ENCODE data around the gene SPOP. TPM values are rescaled to one million over a fixed set of nuclear protein-coding genes. Genes with fewer than 3 reads are reported as not detected.

SPOP gene
- total RNA-seq, 4 donors from 2014 or later, result 33.7 to 73.5 (median 50.4) TPM

DNA sequence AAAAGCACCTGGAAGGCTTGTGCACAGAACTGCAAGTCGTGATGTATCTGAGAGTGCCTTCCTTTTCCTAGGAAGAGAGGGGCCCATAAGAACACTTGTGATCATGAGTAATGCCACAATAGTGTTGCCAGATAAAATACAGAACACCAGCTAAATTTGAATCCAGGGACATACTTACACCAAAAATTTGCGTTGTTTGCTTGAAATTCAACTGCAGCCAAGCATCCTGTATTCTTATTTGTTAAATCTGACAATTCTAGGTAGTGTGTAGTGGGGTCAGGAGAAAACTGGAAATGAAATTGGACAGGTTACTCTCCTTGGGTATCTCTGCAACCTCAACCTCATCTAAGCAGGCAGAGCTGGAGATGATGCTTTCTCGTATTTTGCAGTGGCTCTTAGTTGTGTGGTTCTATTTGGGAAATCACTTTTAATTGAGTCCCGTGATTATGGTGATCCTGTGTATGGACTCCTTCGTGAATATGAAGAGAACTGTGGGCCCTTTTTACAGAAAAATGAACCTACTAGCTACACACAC lies 17.9 kb upstream of the SPOP start:
- TF ChIP-seq, protein P1, sequence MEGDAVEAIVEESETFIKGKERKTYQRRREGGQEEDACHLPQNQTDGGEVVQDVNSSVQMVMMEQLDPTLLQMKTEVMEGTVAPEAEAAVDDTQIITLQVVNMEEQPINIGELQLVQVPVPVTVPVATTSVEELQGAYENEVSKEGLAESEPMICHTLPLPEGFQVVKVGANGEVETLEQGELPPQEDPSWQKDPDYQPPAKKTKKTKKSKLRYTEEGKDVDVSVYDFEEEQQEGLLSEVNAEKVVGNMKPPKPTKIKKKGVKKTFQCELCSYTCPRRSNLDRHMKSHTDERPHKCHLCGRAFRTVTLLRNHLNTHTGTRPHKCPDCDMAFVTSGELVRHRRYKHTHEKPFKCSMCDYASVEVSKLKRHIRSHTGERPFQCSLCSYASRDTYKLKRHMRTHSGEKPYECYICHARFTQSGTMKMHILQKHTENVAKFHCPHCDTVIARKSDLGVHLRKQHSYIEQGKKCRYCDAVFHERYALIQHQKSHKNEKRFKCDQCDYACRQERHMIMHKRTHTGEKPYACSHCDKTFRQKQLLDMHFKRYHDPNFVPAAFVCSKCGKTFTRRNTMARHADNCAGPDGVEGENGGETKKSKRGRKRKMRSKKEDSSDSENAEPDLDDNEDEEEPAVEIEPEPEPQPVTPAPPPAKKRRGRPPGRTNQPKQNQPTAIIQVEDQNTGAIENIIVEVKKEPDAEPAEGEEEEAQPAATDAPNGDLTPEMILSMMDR (IDR thresholded peaks at IDR 0.05), result no peak
- no peak for ATAC-seq (ENCODE audit: low FRiP score)
- no peak for DNase-seq (ENCODE audit: low spot score)

DNA sequence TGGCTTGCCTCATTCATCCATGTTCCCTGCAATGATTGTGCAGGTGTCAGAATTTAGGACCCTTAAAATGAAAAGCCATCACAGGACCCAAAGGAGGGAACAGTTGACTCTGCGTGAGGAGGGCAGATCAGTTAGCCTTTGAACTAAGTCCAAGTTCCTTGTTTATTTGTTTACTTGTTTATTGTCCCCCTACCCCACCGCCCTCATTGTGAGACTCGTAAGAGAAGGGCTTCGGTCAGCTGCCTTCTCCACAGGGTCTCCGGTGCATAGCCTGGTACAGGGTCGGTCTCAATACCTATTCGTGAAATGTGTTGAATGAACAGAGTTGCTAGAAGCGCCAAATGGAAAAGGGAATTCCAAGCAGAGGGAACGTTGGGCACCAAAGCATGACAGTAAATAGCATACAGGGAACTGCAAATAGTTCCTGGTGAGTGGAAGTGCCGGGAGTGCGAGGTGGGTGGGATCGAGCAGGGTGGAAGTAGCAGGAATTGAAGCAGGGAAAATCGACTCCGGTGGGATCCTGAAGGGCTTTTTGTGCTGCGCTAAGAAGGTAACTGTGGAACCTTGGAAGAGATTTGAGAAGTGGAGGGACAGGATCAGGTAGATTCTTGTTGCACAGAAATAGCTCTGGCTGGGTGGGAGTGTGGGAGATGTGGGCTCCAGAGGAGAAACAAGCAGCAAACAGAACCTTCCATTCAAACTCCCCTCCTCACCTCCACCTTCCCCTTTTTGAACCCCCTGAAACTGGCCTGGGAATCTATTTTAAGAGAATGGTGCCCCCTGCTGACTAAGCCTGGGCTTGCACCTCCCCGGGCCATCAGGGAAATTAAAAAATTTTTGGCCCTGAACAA lies 17.2 kb upstream of the SPOP start:
- ATAC-seq (ENCODE audit: low FRiP score), result no peak
- TF ChIP-seq, protein P1 (IDR thresholded peaks at IDR 0.05), result peak in 2 of 3 donors; percentile 50 to 91
- DNase-seq (ENCODE audit: low spot score), result peak; percentile 93

DNA sequence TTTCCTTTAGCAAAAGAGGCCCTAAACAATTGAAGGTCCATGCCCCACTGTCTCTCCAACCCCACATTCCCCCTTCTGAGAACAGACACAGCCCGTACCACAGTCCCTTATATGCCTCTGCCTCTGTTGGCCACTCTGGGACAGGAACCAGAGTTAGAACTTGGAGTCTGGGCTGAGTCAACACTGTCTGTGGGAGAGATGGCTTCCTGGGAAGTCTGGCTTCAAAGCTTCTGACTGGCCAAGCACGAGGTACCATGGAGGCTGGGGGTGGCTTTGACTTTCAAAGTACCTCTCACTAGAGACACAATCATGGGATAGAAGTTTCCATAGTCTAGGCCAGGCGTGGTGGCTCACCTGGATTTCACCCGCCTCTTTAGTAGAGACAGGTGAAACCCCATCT lies 14.9 kb upstream of the SPOP start:
- ATAC-seq (ENCODE audit: low FRiP score) (no peak), DNase-seq (ENCODE audit: low spot score) (no peak)
- TF ChIP-seq, protein P1 (IDR thresholded peaks at IDR 0.05), result no peak

DNA sequence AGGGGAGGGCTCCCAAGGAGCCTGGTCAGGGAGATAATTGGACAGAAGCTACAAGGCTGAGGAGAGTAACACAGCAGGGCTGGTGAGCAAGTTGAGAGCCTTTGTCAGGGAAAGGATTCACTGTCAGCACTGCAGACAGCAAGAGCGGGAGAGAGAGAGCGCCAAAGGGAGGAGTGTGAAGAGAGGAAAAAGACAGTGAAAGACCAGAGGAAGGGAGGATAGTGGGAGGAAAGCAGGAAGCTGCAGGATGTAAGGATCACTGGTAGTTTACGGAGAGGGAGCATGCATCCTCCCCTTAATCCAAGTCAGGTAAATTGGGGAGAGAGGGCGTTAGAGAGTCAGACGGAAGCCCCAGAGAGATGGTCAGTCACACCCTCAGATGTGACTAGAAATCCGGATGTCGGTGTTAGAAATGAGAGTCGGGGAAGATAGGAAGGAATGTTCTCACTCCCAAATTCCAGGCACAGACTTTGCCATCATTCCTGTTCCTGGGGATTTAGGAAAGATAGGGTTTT lies 13.8 kb upstream of the SPOP start:
- ATAC-seq (ENCODE audit: low FRiP score) (no peak), DNase-seq (ENCODE audit: low spot score) (no peak)
- TF ChIP-seq, protein P1 (IDR thresholded peaks at IDR 0.05), result no peak

DNA sequence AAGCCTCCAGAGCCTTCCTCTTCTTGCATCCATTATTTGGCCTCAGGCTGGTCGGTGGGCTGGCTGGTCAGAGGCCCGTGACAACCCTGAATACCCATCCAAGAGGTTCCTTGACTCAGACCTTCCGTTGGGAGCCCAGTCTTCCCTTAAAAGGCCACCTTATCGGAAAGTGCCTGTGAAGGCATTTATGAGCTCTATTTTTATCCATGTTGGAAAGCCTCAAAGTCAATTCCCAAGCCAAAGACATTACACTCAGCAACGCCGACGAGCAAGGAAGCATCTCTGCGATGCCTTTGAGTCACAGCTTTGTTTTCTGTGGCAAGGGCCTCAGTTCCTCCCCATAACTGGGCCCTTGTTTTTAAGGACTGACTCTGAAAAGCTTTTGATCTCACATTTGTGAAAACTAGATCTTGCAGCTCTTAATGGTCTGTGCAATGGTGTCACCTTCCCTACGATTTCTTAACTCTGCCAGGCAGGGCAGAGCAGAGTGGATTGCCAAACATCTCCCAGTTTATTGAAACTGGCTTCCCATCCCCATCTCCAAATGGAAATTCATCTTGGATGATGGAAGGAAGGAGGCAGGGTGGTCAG lies 13.3 kb upstream of the SPOP start:
- ATAC-seq (ENCODE audit: low FRiP score) (no peak), DNase-seq (ENCODE audit: low spot score) (no peak)
- TF ChIP-seq, protein P1 (IDR thresholded peaks at IDR 0.05), result no peak

DNA sequence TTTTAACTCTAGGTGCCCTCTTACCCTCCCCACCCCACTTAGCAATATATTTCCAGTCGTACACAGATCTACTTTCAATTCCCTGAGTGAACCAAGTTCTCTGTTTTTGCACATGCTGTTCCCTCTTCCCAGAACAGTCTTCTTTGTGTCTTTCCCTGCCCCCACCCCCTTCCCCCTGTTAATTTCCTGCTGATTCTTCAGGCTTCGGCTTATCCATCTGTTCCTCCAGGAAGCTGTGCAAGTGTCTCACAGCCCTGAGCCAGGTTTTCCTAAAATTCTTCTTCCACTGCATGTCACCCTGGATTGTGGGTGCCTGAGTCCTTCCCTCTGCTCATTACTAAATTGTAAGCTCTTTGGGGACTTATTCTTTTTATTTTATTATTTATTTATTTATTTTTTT lies 12.4 kb upstream of the SPOP start:
- ATAC-seq (ENCODE audit: low FRiP score), result no peak
- DNase-seq (ENCODE audit: low spot score), result no peak
- TF ChIP-seq, protein P1 (IDR thresholded peaks at IDR 0.05), result no peak

Data from omental fat pad (tissue), 4 donors.